GM12864 (cell line): ENCODE results near the gene OPCML.

Experiments used
- DNase-seq: peaks from one replicate; pipeline ENCODE4 v3.0.0-alpha.2; 2011; ENCODE audit warnings: low read depth
- H3K4me3 ChIP-seq: 2 replicates; pipeline ENCODE4 v1.5.1; 2011; ENCODE audit warnings: mild to moderate bottlenecking, low read depth, low read length, control low read depth
- TF ChIP-seq, protein P1 (sequence below): IDR thresholded peaks from 2 replicates; pipeline ENCODE4 v1.5.1; 2011; ENCODE audit warnings: low read depth, mild to moderate bottlenecking, moderate library complexity, low read length, control low read depth, inconsistent platforms; ENCODE audit errors: missing control alignments

OPCML gene

DNA sequence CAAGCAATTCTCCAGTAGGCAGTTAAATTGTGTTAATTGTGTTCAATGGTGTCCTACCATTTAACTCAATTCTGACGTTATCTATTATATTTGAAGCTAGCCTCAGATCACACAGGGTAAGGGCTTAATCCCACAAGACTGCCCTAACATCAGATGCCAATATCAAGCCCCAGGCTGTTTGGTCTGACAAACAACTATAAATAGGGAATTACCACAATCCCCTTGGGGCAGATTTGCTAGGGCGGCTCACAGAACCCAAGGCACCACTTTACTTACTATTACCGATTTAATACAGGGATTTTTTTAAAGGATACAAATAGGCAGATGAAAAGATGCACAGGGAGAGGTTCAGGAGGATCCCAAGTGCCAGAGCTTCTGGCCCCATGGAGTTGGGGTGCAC is 678.4 kb downstream of the OPCML start:
- TF ChIP-seq, protein P1, sequence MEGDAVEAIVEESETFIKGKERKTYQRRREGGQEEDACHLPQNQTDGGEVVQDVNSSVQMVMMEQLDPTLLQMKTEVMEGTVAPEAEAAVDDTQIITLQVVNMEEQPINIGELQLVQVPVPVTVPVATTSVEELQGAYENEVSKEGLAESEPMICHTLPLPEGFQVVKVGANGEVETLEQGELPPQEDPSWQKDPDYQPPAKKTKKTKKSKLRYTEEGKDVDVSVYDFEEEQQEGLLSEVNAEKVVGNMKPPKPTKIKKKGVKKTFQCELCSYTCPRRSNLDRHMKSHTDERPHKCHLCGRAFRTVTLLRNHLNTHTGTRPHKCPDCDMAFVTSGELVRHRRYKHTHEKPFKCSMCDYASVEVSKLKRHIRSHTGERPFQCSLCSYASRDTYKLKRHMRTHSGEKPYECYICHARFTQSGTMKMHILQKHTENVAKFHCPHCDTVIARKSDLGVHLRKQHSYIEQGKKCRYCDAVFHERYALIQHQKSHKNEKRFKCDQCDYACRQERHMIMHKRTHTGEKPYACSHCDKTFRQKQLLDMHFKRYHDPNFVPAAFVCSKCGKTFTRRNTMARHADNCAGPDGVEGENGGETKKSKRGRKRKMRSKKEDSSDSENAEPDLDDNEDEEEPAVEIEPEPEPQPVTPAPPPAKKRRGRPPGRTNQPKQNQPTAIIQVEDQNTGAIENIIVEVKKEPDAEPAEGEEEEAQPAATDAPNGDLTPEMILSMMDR = no peak
- H3K4me3 ChIP-seq = no peak overlapping the region
- no peak for DNase-seq

DNA sequence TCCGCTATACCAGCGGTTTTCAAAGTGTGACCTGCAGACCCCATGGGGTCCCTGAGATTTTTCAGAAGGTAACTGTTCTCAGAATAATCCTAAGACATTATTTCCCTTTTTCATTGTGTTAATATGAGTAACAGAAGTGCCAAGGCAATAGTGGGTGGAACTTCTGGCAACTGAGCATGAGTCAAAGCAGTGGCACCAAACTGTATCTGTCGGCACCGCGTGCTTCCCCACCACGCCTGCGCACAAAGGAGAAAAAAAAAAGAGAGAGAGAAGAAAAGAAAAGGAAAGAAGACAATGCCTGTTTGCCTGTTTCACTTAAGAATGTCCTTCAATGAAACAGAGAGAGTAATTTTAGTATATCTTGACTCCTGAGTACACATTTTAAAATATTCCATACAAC is 679.9 kb downstream of the OPCML start:
- TF ChIP-seq, protein P1 = no peak
- no peak for DNase-seq
- no peak overlapping the region for H3K4me3 ChIP-seq

DNA sequence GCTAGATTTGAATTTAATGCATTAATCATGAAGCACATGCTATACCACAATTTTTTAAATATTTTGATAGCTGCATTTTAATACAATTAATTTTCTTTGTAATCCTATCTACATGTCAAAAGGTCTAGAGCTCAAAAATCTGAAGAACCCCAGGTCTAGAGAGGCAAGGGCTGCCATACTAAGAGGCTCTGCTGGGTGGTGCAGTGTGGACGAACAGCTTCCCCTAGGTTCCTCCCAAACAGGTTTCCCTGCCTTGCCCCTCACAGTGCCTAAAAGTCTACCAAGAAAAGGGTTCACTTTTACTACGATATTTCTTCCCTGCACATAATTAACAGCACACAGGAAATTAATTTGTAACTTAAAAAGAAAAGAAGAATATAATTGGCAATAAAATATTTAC is 681.1 kb downstream of the OPCML start:
- DNase-seq = no peak
- TF ChIP-seq, protein P1 = no peak
- H3K4me3 ChIP-seq = no peak overlapping the region

DNA sequence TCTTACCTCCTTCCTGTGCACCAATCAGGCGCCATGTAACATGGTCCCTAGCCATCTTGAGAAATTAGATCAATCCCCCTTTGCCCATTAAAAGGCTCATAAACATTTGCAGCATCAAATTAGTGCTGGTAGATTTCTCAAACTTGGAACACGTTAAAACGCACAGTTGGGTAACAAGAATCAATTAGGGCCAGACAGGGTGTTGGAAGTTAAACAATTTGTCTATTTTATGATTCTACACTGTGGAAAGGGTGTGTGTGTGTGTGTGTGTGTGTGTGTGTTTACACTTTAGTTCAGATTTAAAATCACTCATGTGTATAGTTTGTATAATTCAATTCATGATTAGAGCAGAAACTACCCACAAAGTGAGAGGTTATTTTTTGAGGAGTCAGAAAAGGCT is 682.0 kb downstream of the OPCML start:
- TF ChIP-seq, protein P1 = no peak
- DNase-seq = no peak
- H3K4me3 ChIP-seq = no peak overlapping the region

DNA sequence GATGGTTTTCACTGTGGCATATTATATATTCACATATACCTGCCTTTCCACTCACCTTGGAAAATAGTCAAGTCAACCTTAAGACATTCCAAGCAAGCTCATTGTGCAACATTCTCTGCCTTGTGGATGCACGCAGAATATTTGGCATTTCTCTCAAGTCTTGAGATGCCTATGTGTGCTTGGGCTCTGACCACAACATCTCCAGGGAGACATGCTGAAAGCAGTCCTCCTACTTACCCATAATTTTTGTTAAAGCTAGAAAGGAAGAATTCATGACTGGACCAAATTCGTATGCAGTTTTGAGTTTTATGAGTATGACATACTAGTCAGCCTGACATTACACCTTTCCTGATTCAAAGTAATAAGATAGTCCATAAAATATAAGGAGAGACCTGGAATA is 684.0 kb downstream of the OPCML start:
- no peak overlapping the region for H3K4me3 ChIP-seq
- TF ChIP-seq, protein P1 = no peak
- no peak for DNase-seq

DNA sequence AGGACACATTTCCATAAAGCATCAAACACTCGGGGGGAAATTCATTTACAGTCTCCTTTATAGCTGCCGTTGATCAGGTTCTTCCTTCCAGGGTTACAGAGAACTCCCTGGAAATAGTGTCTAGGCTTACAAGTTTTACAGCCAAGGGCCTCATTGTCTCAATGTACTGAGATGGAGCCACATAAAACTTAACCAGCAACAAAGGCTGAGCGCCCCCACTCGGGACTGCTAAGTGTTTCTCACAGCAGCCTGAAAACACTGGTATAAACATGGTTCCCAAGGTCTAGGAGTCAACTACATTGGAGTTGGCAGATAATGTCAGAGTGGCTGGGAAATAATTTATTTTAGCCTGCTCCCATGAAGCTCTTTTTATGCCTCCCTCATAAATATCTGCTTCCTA is 686.2 kb downstream of the OPCML start:
- TF ChIP-seq, protein P1 = no peak
- no peak for DNase-seq
- no peak overlapping the region for H3K4me3 ChIP-seq

DNA sequence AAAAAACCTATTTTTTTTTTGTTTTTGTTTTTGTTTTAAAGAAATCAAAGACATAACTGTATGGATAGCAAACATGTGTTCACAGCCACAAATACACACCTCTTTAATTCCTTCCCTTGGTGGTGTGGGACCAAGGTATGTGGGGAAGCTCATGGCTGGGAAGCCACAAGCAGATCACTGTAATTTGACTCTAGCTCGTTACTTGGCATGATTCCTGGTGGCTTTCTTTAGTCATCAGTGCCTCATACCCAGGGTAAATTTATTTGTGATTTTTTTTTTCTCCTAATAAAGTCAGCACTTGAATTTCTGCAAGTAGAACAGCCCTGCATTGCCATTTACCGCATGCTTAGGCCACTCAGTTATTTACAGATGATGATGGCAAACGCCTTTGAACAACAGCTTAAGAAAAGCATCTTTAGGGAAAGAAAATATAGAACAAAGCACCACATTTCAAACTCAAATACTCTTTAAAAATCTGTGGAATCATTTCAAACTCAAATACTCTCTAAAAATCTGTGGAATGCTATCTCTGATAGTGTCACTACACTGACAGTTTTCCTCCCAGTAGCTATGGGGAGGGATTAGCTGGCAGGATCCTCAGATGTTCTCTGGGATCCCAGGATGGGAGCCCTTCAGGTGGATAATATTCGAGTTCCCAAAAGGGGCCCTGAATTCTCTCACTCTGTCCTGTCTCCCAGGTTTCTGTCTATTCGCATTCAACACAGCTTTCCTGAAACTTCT is 687.2 kb downstream of the OPCML start:
- DNase-seq = no peak
- TF ChIP-seq, protein P1 = no peak

More for the DNA sequence above, 687.2 kb downstream of the OPCML start:
- no peak overlapping the region for H3K4me3 ChIP-seq
